Nephron (organoid): ENCODE measurements around the gene RGS6.

Source experiments
- H3K27ac Mint-ChIP-seq, 3 experiments: 2 replicates each; pipeline ENCODE4 v1.8.0; 2020; ENCODE audit warnings: mixed read lengths in 3 of 3, mild to moderate bottlenecking in 2 of 3, moderate library complexity in 1 of 3
- H3K27me3 Mint-ChIP-seq: 2 replicates; pipeline ENCODE4 v1.8.0; 2021; ENCODE audit warnings: low read depth, mild to moderate bottlenecking, moderate library complexity, mixed read lengths
- H3K36me3 Mint-ChIP-seq: 2 replicates; pipeline ENCODE4 v1.8.0; 2020; ENCODE audit warnings: low read depth, mixed read lengths
- H3K4me1 Mint-ChIP-seq: 2 replicates; pipeline ENCODE4 v1.8.0; 2020; ENCODE audit warnings: mixed read lengths
- H3K4me3 Mint-ChIP-seq, 3 experiments: 2 replicates each; pipeline ENCODE4 v1.8.0; 2020; ENCODE audit warnings: mild to moderate bottlenecking in 3 of 3, mixed read lengths in 3 of 3, moderate library complexity in 2 of 3
- H3K9me3 Mint-ChIP-seq: 2 replicates; pipeline ENCODE4 v1.8.0; 2020; ENCODE audit warnings: mixed read lengths
- TF ChIP-seq, protein P1 (sequence below), 3 experiments: fragments of 200-600 bp; sonication (generic); IDR thresholded peaks; one replicate each; pipeline ENCODE4 v1.5.0; 2021; ENCODE audit warnings: antibody characterized with exemption in 3 of 3; ENCODE audit not compliant: unreplicated experiment in 3 of 3

Gene RGS6

DNA sequence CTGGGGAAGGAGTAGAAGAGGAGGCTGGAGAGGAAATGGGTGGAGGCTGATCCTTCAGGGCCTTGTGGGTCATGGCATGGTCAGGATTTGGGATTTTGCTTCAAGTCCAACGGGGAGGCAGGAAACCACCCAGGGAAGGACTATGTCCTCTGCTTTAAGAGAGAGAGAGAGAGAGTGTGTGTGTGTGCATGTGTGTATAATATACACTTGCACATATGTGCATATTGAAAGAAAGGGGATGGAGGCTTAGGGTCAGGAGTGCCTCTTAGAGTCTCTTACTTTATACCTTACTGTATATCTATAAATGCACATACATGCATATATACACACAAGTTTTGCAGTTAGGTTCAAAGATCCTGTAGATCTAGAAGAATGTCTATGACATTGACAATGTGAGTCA lies 94.8 kb downstream of the RGS6 start:
- H3K36me3 Mint-ChIP-seq: no peaks in the 10 kb centered on the region
- TF ChIP-seq, protein P1, sequence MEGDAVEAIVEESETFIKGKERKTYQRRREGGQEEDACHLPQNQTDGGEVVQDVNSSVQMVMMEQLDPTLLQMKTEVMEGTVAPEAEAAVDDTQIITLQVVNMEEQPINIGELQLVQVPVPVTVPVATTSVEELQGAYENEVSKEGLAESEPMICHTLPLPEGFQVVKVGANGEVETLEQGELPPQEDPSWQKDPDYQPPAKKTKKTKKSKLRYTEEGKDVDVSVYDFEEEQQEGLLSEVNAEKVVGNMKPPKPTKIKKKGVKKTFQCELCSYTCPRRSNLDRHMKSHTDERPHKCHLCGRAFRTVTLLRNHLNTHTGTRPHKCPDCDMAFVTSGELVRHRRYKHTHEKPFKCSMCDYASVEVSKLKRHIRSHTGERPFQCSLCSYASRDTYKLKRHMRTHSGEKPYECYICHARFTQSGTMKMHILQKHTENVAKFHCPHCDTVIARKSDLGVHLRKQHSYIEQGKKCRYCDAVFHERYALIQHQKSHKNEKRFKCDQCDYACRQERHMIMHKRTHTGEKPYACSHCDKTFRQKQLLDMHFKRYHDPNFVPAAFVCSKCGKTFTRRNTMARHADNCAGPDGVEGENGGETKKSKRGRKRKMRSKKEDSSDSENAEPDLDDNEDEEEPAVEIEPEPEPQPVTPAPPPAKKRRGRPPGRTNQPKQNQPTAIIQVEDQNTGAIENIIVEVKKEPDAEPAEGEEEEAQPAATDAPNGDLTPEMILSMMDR (IDR thresholded peaks at IDR 0.05; ENCODE audit: unreplicated experiment in 3 of 3): no peak
- H3K4me1 Mint-ChIP-seq: no peaks in the 10 kb centered on the region

DNA sequence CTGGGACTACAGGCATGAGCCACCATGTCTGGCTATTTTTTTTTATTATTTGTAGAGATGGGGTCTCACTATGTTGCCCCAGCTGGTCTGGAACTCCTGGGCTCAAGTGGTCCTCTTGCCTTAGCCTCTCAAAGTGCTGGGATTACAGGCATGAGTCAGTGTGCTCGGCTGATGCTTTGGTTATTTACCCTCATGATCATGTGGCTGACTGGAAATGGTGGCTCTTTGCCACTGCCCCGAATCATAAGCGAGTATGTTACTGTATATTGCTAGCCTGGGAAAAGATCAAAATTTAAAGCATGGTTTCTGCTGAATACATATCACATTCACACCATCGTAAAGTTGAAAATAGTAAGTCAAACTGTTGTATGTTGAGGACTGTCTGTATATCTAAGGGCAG lies 101.1 kb downstream of the RGS6 start:
- Mint-ChIP-seq H3K36me3 (no peaks in the 10 kb centered on the region), H3K27ac (no peak overlapping the region), H3K27me3 (no peaks in the 10 kb centered on the region), H3K9me3 (peaks cover 6% of the 10 kb centered on the region), H3K4me1 (no peaks in the 10 kb centered on the region), H3K4me3 (no peak overlapping the region)
- TF ChIP-seq, protein P1 (IDR thresholded peaks at IDR 0.05; ENCODE audit: unreplicated experiment in 3 of 3): no peak

More for the DNA sequence above, 94.8 kb downstream of the RGS6 start:
- no peak overlapping the region for H3K27ac Mint-ChIP-seq
- no peak overlapping the region for H3K4me3 Mint-ChIP-seq
- H3K9me3 Mint-ChIP-seq: peaks cover 6% of the 10 kb centered on the region
- H3K27me3 Mint-ChIP-seq: peaks cover 4% of the 10 kb centered on the region

DNA sequence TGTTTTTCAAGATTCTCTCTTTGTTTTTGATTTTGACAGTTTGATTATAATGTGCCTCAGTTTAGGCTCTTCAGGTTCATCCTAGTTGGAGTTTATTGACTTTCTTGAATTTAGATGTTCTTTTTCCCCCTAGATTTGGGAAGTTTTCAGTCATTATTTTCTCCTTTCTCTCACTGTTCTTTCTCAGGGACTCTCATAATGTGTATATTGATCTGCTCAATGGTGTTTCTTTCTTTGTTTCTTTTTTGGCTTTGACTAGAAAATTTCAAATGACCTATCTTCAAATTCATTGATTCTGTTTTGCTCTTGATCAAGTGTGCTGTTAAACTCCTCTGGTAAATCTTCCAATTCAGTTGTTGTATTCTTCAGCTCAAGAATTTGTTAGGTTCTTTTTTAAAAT lies 108.3 kb downstream of the RGS6 start:
- H3K27me3 Mint-ChIP-seq: no peaks in the 10 kb centered on the region
- no peaks in the 10 kb centered on the region for H3K36me3 Mint-ChIP-seq
- H3K4me1 Mint-ChIP-seq: no peaks in the 10 kb centered on the region
- H3K27ac Mint-ChIP-seq: no peak overlapping the region
- H3K9me3 Mint-ChIP-seq: peaks cover 36% of the 10 kb centered on the region
- H3K4me3 Mint-ChIP-seq: no peak overlapping the region
- TF ChIP-seq, protein P1 (IDR thresholded peaks at IDR 0.05; ENCODE audit: unreplicated experiment in 3 of 3): no peak

DNA sequence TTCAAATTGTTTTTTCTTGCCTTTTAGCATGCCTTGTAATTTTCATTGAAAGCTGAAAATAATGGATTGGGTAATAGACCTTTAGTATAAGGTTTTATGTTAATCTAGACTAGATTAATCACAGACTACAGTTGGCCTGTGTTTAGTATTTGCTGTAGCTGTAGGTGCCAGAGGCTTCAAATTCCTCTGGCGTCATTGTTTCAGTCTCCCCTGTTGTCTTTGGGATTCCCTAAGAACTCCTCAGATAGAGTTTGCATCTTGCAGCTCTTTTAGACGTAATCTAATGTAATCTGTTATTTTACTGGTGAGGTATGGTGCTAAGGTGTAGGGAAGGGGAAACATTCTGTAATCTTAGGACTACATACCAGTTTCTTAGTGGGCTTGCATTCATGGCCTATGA lies 113.0 kb downstream of the RGS6 start:
- H3K36me3 Mint-ChIP-seq: no peaks in the 10 kb centered on the region

DNA sequence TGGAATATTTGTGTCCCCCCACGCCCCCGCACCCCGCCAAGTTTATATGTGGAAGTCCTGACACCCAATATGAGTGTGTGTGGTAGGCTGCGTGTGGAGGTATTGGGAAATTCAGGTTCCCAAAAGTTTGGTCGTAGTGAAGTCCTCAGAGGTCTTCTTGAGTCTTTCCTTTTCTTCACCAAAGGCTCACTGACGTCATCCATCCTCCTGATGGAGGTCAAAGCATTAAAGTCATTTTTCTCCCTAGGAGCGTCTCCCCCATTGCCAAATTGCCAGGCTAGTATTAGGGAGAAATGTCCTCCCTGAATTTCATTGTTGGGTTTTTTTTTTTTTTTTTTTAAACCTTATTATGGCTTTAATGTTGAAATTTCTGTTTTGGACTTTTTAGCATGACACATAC lies 113.7 kb downstream of the RGS6 start:
- H3K4me1 Mint-ChIP-seq: no peaks in the 10 kb centered on the region
- H3K4me3 Mint-ChIP-seq: no peak overlapping the region
- TF ChIP-seq, protein P1 (IDR thresholded peaks at IDR 0.05; ENCODE audit: unreplicated experiment in 3 of 3): no peak
- peaks cover 5% of the 10 kb centered on the region for H3K27me3 Mint-ChIP-seq
- H3K36me3 Mint-ChIP-seq: no peaks in the 10 kb centered on the region
- H3K27ac Mint-ChIP-seq: no peak overlapping the region
- H3K9me3 Mint-ChIP-seq: peaks cover 19% of the 10 kb centered on the region

More for the DNA sequence above, 113.0 kb downstream of the RGS6 start:
- no peak overlapping the region for H3K27ac Mint-ChIP-seq
- no peak overlapping the region for H3K4me3 Mint-ChIP-seq
- no peaks in the 10 kb centered on the region for H3K4me1 Mint-ChIP-seq
- TF ChIP-seq, protein P1 (IDR thresholded peaks at IDR 0.05; ENCODE audit: unreplicated experiment in 3 of 3): no peak
- H3K27me3 Mint-ChIP-seq: peaks cover 1% of the 10 kb centered on the region
- peaks cover 24% of the 10 kb centered on the region for H3K9me3 Mint-ChIP-seq

DNA sequence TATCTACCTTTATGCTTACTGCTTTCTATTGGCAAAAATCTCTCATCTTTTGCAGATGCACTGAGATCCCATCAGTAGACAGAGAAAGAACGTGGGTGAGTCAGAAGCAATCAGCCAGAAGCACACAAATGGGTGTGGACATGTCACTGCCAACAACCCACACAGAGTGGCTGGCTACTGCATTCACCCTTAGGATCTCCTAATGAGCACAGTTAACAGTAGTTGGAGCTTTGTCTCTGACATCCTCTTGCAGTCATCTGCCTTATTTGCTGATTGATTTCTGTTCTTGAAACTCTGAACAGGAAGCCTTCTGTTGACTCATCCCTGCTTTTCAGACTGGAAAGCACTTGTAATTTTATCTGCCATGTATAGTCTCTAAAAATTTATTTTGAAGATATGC lies 117.2 kb downstream of the RGS6 start:
- no peaks in the 10 kb centered on the region for H3K4me1 Mint-ChIP-seq
- H3K27me3 Mint-ChIP-seq: peaks cover 5% of the 10 kb centered on the region
- H3K27ac Mint-ChIP-seq: no peak overlapping the region
- no peaks in the 10 kb centered on the region for H3K36me3 Mint-ChIP-seq
- H3K4me3 Mint-ChIP-seq: no peak overlapping the region
- TF ChIP-seq, protein P1 (IDR thresholded peaks at IDR 0.05; ENCODE audit: unreplicated experiment in 3 of 3): no peak
- H3K9me3 Mint-ChIP-seq: peaks cover 5% of the 10 kb centered on the region
